Amniotic epithelial cell (primary cell): ENCODE results near the gene NECTIN1.
"Not testable (repeated sequence)": the region's sequence is repeated elsewhere in the genome, so short reads cannot be mapped to it uniquely, and the experiment has no call there.

Source experiments
- DNase-seq: peaks from one replicate; pipeline ENCODE4 v3.0.0-alpha.2; 2010; ENCODE audit warnings: low read depth

NECTIN1 gene

GRCh38 chr11:119615882-119616196 is 113.2 kb downstream of the NECTIN1 start:
- no peak for DNase-seq

GRCh38 chr11:119615003-119615881 is 113.8 kb downstream of the NECTIN1 start:
- peak; percentile 74 for DNase-seq

- no peak for DNase-seq
These were observed 114.6 kb downstream of the NECTIN1 start for GRCh38 chr11:119614222-119615002.

GRCh38 chr11:119612814-119613213 is 116.2 kb downstream of the NECTIN1 start:
- no peak for DNase-seq

- no peak for DNase-seq
These were observed 118.1 kb downstream of the NECTIN1 start for GRCh38 chr11:119610836-119611426.

GRCh38 chr11:119608781-119609180 is 120.2 kb downstream of the NECTIN1 start:
- no peak for DNase-seq

- DNase-seq, result no peak
These were observed 120.8 kb downstream of the NECTIN1 start for GRCh38 chr11:119608201-119608600.

- no peak for DNase-seq
These were observed 121.3 kb downstream of the NECTIN1 start for GRCh38 chr11:119607726-119608125.

GRCh38 chr11:119605137-119605665 is 123.8 kb downstream of the NECTIN1 start:
- DNase-seq, result no peak

- DNase-seq, result no peak
These were observed 126.1 kb downstream of the NECTIN1 start for GRCh38 chr11:119602745-119603373.

- DNase-seq, result no peak
These were observed 129.0 kb downstream of the NECTIN1 start for GRCh38 chr11:119599864-119600541.

GRCh38 chr11:119595941-119596340 is 133.1 kb downstream of the NECTIN1 start:
- not testable (repeated sequence) for DNase-seq

- peak; percentile 88 for DNase-seq
These were observed 134.3 kb downstream of the NECTIN1 start for GRCh38 chr11:119594639-119595249.

- no peak for DNase-seq
These were observed 135.7 kb downstream of the NECTIN1 start for GRCh38 chr11:119593346-119593745.

GRCh38 chr11:119592642-119593041 is 136.4 kb downstream of the NECTIN1 start:
- DNase-seq, result no peak

- DNase-seq, result no peak
These were observed 137.1 kb downstream of the NECTIN1 start for GRCh38 chr11:119591836-119592310.

GRCh38 chr11:119590651-119591351 is 138.2 kb downstream of the NECTIN1 start:
- DNase-seq, result peak; percentile 62

GRCh38 chr11:119589001-119589400 is 140.0 kb downstream of the NECTIN1 start:
- DNase-seq, result no peak
